ENCODE data around the gene CDK5R2. TPM values are rescaled to one million over a fixed set of nuclear protein-coding genes. Genes with fewer than 3 reads are reported as not detected.

CDK5R2 gene
- total RNA-seq, 6 donors from 2014 or later = not detected

DNA sequence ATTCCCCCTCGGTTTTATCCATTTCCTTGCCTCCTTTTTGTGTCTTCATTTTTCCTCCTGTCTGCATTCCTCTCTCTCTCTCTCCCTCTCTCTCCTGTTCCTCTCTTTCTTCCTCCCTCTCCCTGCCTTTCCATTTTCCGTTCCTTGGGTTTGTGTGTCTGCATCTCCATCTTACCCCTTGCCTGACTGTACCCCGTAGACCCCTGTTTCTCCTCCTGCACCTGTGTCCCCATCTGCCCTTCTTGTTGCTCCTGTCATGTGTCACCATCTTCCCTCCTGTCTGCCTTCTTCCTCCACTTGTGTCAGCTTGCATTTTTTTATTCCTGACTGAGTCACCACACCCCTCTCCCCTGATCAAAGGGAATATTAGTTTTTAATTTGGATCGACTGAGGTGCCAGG lies 1.8 kb downstream of the CDK5R2 start:
- Histone ChIP-seq H3K36me3 (no peaks in the 10 kb centered on the region), H3K4me1 (peaks cover 14 to 28% (median 20%) of the 10 kb centered on the region in 4 donors), H3K4me3 (no peak overlapping the region), H3K27ac (no peak overlapping the region), H3K9me3 (no peaks in the 10 kb centered on the region), H3K27me3 (peaks cover 0 to 60% (median 35%) of the 10 kb centered on the region in 4 donors)
- TF ChIP-seq, protein P1, sequence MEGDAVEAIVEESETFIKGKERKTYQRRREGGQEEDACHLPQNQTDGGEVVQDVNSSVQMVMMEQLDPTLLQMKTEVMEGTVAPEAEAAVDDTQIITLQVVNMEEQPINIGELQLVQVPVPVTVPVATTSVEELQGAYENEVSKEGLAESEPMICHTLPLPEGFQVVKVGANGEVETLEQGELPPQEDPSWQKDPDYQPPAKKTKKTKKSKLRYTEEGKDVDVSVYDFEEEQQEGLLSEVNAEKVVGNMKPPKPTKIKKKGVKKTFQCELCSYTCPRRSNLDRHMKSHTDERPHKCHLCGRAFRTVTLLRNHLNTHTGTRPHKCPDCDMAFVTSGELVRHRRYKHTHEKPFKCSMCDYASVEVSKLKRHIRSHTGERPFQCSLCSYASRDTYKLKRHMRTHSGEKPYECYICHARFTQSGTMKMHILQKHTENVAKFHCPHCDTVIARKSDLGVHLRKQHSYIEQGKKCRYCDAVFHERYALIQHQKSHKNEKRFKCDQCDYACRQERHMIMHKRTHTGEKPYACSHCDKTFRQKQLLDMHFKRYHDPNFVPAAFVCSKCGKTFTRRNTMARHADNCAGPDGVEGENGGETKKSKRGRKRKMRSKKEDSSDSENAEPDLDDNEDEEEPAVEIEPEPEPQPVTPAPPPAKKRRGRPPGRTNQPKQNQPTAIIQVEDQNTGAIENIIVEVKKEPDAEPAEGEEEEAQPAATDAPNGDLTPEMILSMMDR (IDR thresholded peaks at IDR 0.05) = no peak
- TF ChIP-seq EP300 (IDR thresholded peaks at IDR 0.05) (no peak), POLR2AphosphoS5 (IDR thresholded peaks at IDR 0.05) (no peak), POLR2A (IDR thresholded peaks at IDR 0.05) (no peak)
- DNase-seq (no peak), ATAC-seq (ENCODE audit: low FRiP score in 2 of 2) (no peak)
- 13% methylated on average over 4 of the region's 4 CpGs for WGBS, 2 donors

DNA sequence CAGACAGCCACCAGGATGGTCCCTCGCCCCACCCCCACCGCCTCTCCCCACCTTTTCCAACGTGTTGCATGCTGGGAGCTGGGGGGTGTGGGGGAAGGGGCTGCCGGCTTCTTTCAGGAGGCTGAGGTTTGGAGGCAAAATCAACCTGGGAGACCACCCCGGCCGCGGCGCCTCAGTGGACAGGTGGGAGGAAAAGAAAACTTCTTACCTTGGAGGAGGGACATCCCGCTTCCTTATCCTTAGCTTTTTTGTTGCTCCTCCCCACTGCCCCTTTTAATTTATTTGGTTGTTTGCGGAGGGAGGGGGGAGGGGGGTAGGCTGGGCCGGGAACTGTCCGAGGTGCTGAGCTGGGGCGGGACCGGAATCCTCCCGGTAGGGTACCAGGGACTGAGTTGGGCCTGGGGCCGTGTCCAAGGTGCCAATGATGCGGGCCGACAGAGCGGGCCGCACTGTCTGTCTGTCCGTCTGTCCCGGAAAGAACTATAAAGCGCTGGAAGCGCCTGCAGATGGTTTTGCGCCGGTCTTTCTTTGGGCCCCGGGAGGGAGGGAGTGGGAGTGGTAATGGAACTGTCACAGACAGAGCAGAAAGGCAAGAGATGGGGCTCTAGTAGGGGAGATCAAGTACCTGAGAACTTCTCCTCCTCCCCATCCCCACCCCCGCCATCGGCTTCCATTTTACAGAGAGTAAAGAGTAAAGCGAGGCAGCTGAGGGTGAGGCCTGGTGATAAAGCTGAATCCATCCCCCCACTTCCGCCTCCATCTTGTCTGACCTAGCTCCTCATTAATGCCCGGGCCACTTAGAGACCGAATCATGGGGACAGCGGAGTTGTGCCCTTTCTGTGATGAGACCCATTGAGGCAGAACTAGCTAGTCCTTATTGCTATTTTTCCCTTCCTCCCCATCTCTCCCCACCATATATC lies 2.4 kb downstream of the CDK5R2 start:
- Histone ChIP-seq H3K36me3 (no peaks in the 10 kb centered on the region), H3K4me1 (peaks cover 14 to 28% (median 20%) of the 10 kb centered on the region in 4 donors), H3K27me3 (peaks cover 0 to 60% (median 35%) of the 10 kb centered on the region in 4 donors), H3K4me3 (no peak overlapping the region), H3K27ac (no peak overlapping the region), H3K9me3 (no peaks in the 10 kb centered on the region)
- no peak for ATAC-seq (ENCODE audit: low FRiP score in 2 of 2)
- WGBS, 2 donors = 13 to 16% methylated on average over 32 to 34 of the region's 34 CpGs
- TF ChIP-seq POLR2A (IDR thresholded peaks at IDR 0.05) = no peak
- no peak for TF ChIP-seq EP300 (IDR thresholded peaks at IDR 0.05)
- no peak for TF ChIP-seq POLR2AphosphoS5 (IDR thresholded peaks at IDR 0.05)
- peak in 1 of 2 donors; percentile 56 for DNase-seq

- peaks cover 0 to 60% (median 35%) of the 10 kb centered on the region in 4 donors for H3K27me3 ChIP-seq
- DNase-seq = peak in 1 of 2 donors; percentile 94
- H3K9me3 ChIP-seq = no peaks in the 10 kb centered on the region
- no peaks in the 10 kb centered on the region for H3K36me3 ChIP-seq
- H3K4me3 ChIP-seq = peak overlapping the region in 1 of 4 donors; percentile 20
- peak; percentile 38 to 51 for ATAC-seq (ENCODE audit: low FRiP score in 2 of 2)
- no peak overlapping the region for H3K27ac ChIP-seq
- H3K4me1 ChIP-seq = peaks cover 14 to 28% (median 20%) of the 10 kb centered on the region in 4 donors
- 0 to 5% methylated on average over 8 to 42 of the region's 42 CpGs for WGBS, 2 donors
- TF ChIP-seq EP300 (IDR thresholded peaks at IDR 0.05) (no peak), POLR2AphosphoS5 (IDR thresholded peaks at IDR 0.05) (no peak), POLR2A (IDR thresholded peaks at IDR 0.05) (no peak)
- TF ChIP-seq, protein P1 (IDR thresholded peaks at IDR 0.05) = no peak
These were observed 3.5 kb downstream of the CDK5R2 start for GRCh38 chr2:218962859-218963492.

DNA sequence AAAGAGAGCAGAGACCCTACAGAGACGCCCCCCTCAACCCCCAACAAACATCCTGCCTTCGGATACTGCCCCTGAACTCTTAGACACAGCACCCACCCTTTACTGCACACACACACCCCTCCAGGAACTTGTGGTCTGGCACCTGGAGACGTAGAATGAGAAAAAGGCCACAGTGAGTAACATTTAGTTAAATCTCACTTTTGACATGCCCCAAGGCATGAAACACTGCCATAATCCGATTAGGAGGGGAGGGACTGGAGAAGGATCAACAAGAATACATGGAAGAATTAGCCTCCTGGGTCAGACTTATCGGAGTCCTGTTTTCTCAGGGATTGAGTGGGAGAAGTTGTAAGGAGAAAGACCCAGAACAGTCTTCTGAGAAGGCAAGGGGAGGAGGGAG lies 4.1 kb downstream of the CDK5R2 start:
- DNase-seq (no peak), ATAC-seq (ENCODE audit: low FRiP score in 2 of 2) (no peak)
- Histone ChIP-seq H3K9me3 (no peaks in the 10 kb centered on the region), H3K27me3 (peaks cover 0 to 58% (median 35%) of the 10 kb centered on the region in 4 donors), H3K27ac (no peak overlapping the region), H3K4me1 (peaks cover 14 to 28% (median 20%) of the 10 kb centered on the region in 4 donors), H3K36me3 (no peaks in the 10 kb centered on the region), H3K4me3 (no peak overlapping the region)
- 16 to 19% methylated on average over 5 of the region's 5 CpGs for WGBS, 2 donors
- TF ChIP-seq POLR2A (IDR thresholded peaks at IDR 0.05) (no peak), POLR2AphosphoS5 (IDR thresholded peaks at IDR 0.05) (no peak)

GRCh38 chr2:218964041-218964771 lies 4.7 kb downstream of the CDK5R2 start:
- DNase-seq (no peak), ATAC-seq (ENCODE audit: low FRiP score in 2 of 2) (no peak)
- TF ChIP-seq EP300 (IDR thresholded peaks at IDR 0.05) (no peak), POLR2AphosphoS5 (IDR thresholded peaks at IDR 0.05) (no peak), POLR2A (IDR thresholded peaks at IDR 0.05) (no peak)
- TF ChIP-seq, protein P1 (IDR thresholded peaks at IDR 0.05) = no peak
- Histone ChIP-seq H3K4me1 (peaks cover 14 to 25% (median 18%) of the 10 kb centered on the region in 4 donors), H3K9me3 (no peaks in the 10 kb centered on the region), H3K27ac (no peak overlapping the region), H3K4me3 (no peak overlapping the region), H3K36me3 (no peaks in the 10 kb centered on the region), H3K27me3 (peaks cover 0 to 51% (median 32%) of the 10 kb centered on the region in 4 donors)
- 36 to 53% methylated on average over 5 of the region's 5 CpGs for WGBS, 2 donors

All from upper lobe of left lung (tissue), 6 donors.